Activated T-cell treated with anti-CD3 and anti-CD28 coated beads, Interleukin-2, amount 50 U/mL, for 48 hours (primary cell): Measurements from ENCODE around the gene ITPR2.
"Not testable (repeated sequence)": the region's sequence is repeated elsewhere in the genome, so short reads cannot be mapped to it uniquely, and the experiment has no call there.

Source experiments
- DNase-seq, 2 experiments: peaks; one replicate each; pipeline ENCODE4 v3.0.0-alpha.2; 2020

The ITPR2 gene

GRCh38 chr12:26848156-26848825, 15.3 kb upstream of the ITPR2 start:
- no peak for DNase-seq

DNA sequence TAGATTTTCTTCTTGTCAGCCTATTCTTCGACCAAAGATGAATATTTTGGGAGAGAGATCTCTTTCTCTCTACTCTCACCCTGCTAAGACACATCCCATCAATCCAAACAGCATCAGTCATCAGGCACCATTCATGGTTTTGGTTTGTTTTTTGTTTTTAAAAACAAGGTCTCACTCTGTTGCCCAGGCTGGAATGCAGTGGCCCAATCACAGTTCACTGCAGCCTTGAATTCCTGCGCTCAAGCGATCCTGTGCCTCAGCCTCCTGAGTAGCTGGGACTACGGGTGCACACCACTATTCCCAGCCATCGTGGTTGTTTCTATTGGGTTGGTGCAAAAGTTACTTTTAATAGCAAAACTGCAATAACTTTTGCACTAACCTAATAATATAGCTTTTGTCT, 14.4 kb upstream of the ITPR2 start:
- no peak for DNase-seq

DNA sequence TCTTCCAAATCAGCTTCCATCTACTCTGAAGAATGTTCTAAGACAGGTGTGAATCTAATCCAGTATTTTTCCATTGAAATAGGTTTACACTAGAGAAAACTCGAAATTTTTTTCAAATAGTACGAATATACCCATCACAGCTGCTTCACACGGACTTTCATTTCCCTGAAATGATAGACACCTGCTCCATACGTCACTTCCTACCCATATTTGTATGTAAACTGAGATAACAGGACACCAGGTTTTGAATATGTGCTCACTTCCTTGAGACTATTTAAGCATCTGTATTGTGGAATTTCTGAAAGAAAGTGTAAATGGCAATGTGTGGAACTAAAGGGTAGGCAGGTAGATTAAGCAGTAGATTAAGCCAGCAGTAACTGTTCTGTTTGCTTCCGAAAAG, 13.4 kb upstream of the ITPR2 start:
- no peak for DNase-seq

GRCh38 chr12:26845984-26846383, 13.0 kb upstream of the ITPR2 start:
- no peak for DNase-seq

GRCh38 chr12:26845057-26845666, 12.2 kb upstream of the ITPR2 start:
- DNase-seq = no peak

DNA sequence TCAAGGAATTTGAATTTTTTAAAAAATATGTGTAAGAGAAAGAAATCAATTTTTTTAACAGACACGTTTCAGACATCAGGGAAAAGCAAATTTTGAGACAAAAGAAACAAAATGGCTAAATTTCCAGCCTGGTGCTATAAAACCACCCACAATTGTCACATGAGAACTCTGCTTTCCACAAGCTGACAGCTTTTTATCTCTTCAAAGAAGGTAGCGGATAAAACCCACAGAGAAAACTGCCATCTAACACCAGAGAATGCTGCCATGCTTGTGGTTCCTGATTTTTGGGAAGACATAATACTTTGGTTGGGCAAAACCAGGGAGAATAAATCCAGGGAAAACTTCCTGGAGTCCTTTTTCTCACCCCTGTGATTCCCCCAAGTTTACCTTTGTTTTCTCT, 10.3 kb upstream of the ITPR2 start:
- no peak for DNase-seq

- peak in 1 of 2 experiments; percentile 24 for DNase-seq
Observed at GRCh38 chr12:26841085-26841484, 8.1 kb upstream of the ITPR2 start.

- DNase-seq = no peak
Observed at GRCh38 chr12:26839512-26839911, 6.5 kb upstream of the ITPR2 start.

- DNase-seq = no peak
Observed at GRCh38 chr12:26838888-26839416, 6.0 kb upstream of the ITPR2 start.

DNA sequence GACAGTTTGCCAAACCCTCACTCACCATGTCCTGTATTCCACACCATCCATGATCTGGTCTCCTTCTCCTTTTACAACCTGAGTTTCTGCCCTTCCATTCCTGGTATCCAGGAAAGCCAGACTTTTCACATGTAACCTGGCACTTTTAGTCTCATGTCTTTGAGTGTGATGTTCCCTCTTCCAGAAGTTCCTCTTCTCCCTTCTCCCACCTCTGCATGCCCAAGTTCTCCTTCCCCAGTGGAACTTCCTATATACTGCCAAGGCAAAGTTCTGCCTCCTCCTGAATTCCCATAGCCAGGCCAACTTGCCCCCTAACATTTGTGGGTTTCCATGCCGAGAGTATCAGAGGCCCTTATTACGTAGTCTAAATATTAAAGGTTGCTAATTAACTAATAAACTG, 3.2 kb upstream of the ITPR2 start:
- no peak for DNase-seq

- not testable (repeated sequence) for DNase-seq
Observed at GRCh38 chr12:26834503-26835060, 1.6 kb upstream of the ITPR2 start.

DNA sequence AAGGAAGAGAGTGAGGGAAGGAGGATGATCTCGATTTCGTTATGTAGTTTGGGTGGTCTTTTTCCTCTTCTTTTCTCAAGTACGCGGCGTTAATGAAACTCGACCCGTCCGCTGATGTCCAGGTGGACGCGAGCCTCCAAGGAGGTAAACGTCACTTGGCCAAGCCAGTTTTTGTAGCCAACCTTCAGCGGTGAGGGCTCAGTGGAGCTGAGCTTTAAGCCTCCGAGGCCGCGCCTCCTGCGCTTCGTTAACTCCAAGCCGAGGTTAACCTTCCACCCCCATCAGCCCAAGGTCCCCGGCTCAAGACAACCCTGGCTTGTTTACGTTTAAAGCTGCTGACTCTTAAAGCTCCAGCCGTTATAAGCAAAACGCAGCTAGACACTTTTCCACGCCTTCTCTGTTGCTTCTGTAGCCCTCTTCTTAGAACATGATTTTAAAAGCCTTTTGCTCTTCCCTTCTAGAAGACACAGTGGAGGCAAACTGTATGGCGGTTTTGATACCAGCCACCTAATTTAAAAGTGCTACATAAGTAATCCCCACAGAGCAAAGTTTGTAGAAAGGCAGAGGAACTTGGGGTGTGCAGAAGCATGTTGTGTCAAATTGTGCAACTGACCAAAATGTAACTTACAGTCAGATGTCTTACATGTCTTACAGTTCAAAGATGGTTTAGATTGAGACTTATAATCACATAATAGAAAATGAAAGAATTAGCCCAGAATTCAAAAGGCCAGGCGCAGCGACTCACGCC, 923 bp upstream of the ITPR2 start:
- peak; percentile 46 to 53 for DNase-seq

DNA sequence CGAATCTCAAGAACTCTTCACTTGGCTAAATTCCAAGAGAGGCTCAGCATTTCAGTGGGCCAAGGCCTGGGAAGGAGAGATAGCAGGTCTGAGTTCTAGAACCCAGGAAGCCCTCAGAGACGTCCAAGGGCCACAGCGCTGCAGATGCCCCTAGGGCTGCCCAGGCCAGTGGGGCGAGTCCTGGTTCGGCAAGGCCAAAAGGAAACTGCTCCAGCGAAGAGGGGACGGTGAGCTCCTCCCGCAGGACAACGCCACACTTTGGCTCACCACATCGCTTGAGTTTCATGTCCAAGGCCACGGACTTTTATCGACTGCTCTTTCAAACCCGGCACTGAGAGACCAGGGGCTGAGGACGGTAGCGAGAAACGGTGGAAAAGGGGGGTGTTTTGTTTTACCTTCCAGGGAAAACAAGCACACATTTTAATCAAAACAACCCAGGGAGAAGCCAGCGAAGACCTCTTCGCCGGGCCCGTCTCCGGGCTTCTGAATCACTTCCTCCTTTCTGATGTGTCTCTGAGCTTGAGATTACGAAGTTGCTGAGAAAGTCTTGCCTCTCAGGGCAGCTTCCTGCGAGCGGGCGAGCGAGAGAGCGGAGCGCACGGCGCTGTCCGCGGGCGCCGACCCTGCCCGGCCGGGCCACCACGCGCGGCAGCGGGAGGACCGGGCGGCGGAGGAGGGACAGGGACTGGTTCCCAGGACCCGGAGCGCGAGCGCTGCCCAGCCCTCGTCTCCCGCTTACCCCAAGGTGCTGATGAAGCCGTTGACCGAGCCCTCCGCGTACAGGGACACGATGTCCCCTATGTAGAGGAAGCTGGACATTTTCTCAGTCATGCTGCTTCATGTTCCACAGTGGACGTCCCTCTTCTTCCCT, 808 bp downstream of the ITPR2 start:
- peak; percentile 80 to 81 for DNase-seq

DNA sequence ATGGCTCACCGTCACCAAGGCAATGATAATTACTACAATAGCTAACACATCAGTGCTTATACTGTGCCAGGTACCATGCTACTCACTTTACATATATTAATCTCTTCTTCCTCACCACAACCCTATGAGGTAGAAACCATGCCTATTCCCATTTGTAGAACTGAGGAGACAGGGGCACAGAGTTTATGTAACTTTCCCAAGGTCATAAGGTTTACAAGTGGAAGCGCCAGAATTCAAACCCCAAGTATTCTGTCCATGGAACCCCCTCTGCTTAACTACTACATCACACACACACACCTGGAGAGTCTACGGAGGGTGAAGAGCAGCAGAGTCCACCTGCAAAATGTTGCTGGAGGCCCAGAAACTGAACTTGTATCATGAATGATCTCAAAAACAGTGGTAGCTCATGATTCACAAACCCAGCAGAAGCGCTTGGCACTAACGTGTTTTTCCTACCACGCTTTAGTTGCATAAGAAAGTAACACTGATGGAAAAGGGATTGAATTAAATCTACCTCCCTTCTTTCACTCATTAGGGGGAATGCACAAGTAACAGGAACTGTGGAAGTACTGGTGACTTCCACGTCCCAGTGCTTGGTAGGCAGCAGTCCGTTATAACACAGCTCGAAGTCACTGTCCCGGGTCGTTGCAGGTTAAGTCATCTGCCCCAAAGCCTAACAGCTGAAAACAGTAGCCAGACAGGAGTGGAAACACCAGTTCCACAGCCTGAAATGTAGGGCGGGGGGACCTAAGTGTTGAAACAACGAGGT, 2.0 kb downstream of the ITPR2 start:
- peak; percentile 24 to 26 for DNase-seq

GRCh38 chr12:26830363-26830762, 2.6 kb downstream of the ITPR2 start:
- DNase-seq = no peak

DNA sequence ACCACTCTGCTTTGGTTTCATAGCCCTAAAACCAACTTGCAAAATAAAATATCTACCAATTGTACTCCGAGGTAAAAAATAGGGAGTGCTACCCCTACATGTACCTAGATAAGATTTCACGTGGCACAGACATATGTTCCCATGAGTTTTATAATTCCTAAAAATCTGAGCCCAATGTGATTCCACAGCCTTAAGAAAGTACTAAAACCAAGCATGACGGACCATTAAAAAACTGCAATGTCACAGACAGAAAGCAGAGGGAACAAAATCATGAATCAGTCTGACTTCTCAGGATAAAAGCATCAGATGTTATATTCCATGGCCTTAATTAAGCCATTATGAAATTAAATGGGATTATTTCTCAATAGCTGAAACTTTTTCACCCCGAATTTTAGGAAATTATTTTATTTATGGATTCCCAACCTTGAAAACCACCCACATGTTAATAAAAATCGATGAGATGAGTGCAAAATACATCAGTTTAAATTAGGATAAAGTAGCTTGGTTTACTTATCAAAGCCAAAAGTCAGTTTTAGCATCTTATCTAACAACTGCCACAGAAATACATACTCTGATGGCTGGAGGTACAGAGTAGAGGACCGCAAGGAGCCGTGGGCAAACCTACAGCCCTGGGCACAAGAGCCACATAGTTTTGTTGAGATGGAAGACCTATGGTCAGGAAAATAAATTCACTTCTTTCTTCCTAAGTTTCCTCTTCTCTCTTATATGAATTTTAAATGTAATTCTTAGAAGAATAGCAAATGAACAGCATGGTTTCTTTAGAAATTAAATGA, 4.5 kb downstream of the ITPR2 start:
- no peak for DNase-seq

DNA sequence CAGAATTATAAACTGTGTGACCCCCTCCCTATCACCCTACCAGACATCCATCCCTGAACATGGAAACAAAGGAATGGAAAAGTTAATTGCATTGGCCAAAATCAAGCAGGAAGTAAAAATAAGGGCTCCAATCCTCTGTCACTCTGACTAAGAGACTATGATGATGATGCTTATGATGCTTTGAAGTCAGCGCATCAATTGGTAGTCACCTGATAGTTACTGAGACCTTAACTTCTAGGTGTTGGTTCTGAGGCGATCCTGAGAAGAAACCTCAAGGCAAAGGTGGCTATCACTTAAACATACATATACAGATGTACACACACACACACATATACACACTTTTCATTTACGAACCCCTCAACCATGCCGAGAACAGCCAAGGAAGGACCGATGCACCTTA, 6.6 kb downstream of the ITPR2 start:
- no peak for DNase-seq

- no peak for DNase-seq
Observed at GRCh38 chr12:26825459-26826016, 7.5 kb downstream of the ITPR2 start.

GRCh38 chr12:26823390-26823789, 9.6 kb downstream of the ITPR2 start:
- no peak for DNase-seq

DNA sequence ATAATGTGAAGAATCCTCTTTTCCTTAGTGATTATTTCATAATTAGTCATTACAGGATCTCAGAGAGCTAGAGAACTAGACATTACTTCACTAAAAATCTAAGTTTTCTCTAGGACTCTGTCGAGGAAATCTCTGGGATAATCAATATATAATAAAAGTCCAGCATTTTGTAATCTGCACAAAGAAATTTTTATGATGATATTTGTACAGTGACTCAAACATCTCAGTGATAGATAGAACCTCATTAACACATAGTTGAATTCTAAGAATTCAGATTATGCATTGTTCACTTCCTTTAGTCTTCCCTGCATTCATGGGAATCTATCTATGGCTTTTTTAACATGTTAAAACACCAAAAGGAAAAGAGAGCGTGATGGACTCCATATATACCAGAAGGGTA, 11.0 kb downstream of the ITPR2 start:
- DNase-seq = no peak
